ENCODE measurements around the gene PI3.
"Not testable (repeated sequence)": the region's sequence is repeated elsewhere in the genome, so short reads cannot be mapped to it uniquely, and the experiment has no call there.

The PI3 gene, protein sequence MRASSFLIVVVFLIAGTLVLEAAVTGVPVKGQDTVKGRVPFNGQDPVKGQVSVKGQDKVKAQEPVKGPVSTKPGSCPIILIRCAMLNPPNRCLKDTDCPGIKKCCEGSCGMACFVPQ

DNA sequence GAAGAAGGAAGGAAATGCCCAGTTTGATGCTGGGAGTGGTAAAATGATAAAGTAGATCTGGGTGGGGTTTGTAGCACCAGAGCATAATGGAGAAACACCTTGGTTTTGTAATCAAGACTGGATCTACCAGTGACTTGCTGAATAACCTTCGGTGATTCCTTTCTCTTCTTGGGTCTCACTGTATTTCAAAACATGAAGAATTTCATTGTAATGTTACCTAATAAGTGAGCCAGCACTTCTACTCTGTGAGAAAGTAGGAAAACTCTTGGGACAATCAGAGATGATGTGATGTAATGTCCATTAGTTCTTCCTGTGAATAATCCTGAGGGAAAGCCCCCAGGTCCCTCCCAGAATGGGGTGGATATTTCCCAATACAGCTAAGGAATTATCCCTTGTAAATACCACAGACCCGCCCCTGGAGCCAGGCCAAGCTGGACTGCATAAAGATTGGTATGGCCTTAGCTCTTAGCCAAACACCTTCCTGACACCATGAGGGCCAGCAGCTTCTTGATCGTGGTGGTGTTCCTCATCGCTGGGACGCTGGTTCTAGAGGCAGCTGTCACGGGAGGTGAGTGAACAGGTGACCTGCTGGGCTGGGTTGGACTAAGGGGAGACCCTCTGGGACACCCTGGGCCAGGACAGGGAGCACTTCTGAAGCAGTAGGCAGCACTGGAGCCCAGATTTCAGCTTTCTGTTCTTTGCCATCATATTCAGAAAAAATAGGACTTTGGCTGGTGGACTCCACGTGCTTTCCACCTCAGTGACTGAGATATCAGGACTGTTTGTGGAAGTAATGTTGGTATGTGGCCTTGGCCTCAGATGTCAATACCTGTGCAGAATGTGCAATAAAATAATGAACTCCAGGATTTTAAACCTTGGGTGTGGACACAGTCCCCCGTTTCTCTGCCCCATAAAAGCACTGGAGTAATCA is at the start of gene PI3:
Gene PI3, plus strand, starts transcription at position 469 of the 931 bp plus-strand sequence. Its CDS starts 21 bp downstream, at position 490.
- Histone ChIP-seq H3K9ac (ENCODE audit: low read depth in 1 of 2, low read length in 2 of 2) (peak within 1 kb of the TSS in 1 of 2 donors; percentile 18), H3K9me3 (ENCODE audit: control insufficient read depth in 2 of 2, low read length in 2 of 2) (no peaks in the 10 kb centered on the region), H3K36me3 (ENCODE audit: control insufficient read depth in 2 of 2, insufficient read depth in 2 of 2, low read length in 2 of 2) (no peaks in the 10 kb centered on the region), H3K27me3 (ENCODE audit: control insufficient read depth in 2 of 2, insufficient read depth in 2 of 2, low read length in 2 of 2) (peaks cover 0 to 4% of the 10 kb centered on the region in 2 donors), H3K4me3 (ENCODE audit: low read length in 2 of 2) (peak within 1 kb of the TSS; percentile 7 to 33), H3K27ac (ENCODE audit: low read depth in 2 of 2, low read length in 2 of 2) (peak within 1 kb of the TSS; percentile 18 to 26), H3K4me1 (ENCODE audit: control insufficient read depth in 2 of 2, insufficient read depth in 2 of 2, low read length in 2 of 2) (peaks cover 3 to 29% of the 10 kb centered on the region in 2 donors)

DNA sequence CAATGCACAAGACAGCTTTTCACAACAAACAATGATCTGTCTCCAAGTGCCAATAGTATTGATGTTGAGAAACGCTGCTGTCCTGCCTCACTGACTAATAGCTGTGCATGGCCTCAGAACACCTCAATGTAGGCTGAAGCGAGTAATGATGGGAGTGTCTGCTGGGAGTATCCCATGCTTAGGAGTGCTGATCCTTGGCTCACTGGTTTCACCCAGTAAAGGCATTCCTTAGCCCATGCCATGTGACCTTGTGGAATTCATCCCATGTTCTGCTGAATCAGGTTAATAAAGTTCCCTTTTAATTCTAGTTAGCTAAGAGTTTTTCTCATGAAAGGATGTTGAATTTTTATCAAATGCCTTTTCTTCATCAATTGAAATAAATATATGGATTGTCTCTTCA is 46.6 kb upstream of the PI3 start:
- Histone ChIP-seq H3K9me3 (ENCODE audit: control insufficient read depth in 2 of 2, low read length in 2 of 2) (no peaks in the 10 kb centered on the region), H3K4me1 (ENCODE audit: control insufficient read depth in 2 of 2, insufficient read depth in 2 of 2, low read length in 2 of 2) (no peaks in the 10 kb centered on the region), H3K9ac (ENCODE audit: low read depth in 1 of 2, low read length in 2 of 2) (no peak overlapping the region), H3K4me3 (ENCODE audit: low read length in 2 of 2) (no peak overlapping the region), H3K36me3 (ENCODE audit: control insufficient read depth in 2 of 2, insufficient read depth in 2 of 2, low read length in 2 of 2) (no peaks in the 10 kb centered on the region), H3K27ac (ENCODE audit: low read depth in 2 of 2, low read length in 2 of 2) (no peak overlapping the region), H3K27me3 (ENCODE audit: control insufficient read depth in 2 of 2, insufficient read depth in 2 of 2, low read length in 2 of 2) (no peaks in the 10 kb centered on the region)

DNA sequence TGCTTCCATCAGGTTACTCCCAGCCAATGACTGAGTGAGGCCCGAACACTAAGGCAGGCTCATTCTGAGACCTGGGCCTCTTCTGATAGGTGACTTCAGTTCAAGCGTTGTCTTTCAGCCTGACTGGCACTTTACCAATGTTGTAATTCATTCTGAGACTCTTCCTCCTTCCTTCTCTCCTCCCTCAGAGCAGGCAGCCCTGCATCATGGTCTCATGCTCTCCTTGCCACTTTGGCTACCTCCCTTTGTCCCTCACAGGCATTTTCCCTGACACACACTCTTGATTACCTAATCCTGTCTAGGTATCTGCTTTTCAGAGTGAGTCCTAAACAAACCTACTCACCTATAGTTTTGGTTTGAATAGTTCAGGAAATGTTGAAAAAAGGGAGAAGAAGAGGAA is 37.8 kb upstream of the PI3 start:
- Histone ChIP-seq H3K9ac (ENCODE audit: low read depth in 1 of 2, low read length in 2 of 2) (no peak overlapping the region), H3K36me3 (ENCODE audit: control insufficient read depth in 2 of 2, insufficient read depth in 2 of 2, low read length in 2 of 2) (no peaks in the 10 kb centered on the region), H3K4me3 (ENCODE audit: low read length in 2 of 2) (no peak overlapping the region), H3K27me3 (ENCODE audit: control insufficient read depth in 2 of 2, insufficient read depth in 2 of 2, low read length in 2 of 2) (no peaks in the 10 kb centered on the region), H3K9me3 (ENCODE audit: control insufficient read depth in 2 of 2, low read length in 2 of 2) (no peaks in the 10 kb centered on the region), H3K27ac (ENCODE audit: low read depth in 2 of 2, low read length in 2 of 2) (no peak overlapping the region), H3K4me1 (ENCODE audit: control insufficient read depth in 2 of 2, insufficient read depth in 2 of 2, low read length in 2 of 2) (peaks cover 10% of the 10 kb centered on the region in 2 donors)

DNA sequence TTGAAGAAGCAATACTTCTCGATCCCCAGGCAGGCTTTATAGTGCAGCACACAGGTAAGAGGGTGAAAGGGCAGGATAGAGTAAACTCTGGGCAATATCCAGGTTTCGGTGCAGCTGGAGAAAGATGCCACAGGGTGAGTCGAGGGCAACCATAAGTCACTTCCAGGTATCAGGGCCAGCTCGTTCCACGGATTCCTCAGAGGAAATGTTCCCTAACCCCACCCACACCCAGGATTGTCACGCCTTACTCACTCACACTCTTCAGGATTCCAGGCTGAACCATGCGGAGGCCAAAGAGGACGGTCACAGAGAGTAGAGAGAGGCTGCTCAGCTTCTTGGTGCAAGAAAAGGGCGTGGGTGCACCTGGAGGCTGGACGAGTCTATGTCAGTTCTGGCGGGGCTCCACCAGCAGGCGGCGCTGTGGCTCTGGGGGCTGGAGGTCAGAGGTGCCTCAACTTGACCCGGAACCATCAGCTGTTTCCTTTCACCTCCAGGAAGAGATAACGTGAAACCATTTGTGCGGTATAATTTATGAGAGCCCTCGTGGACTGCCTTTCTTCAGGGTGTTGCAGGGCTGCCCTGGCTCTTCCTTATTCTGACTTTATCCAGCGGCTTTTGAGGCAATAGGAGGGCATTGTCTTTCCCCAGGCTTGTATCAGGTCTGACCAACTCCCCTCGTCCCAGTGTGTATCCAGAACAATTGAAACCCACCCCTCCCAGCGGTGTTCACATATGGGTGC is 36.0 kb upstream of the PI3 start:
- Histone ChIP-seq H3K9me3 (ENCODE audit: control insufficient read depth in 2 of 2, low read length in 2 of 2) (no peaks in the 10 kb centered on the region), H3K27me3 (ENCODE audit: control insufficient read depth in 2 of 2, insufficient read depth in 2 of 2, low read length in 2 of 2) (no peaks in the 10 kb centered on the region), H3K36me3 (ENCODE audit: control insufficient read depth in 2 of 2, insufficient read depth in 2 of 2, low read length in 2 of 2) (no peaks in the 10 kb centered on the region), H3K4me3 (ENCODE audit: low read length in 2 of 2) (peak overlapping the region; percentile 37 to 50), H3K4me1 (ENCODE audit: control insufficient read depth in 2 of 2, insufficient read depth in 2 of 2, low read length in 2 of 2) (peaks cover 10% of the 10 kb centered on the region in 2 donors), H3K27ac (ENCODE audit: low read depth in 2 of 2, low read length in 2 of 2) (peak overlapping the region; percentile 46 to 52), H3K9ac (ENCODE audit: low read depth in 1 of 2, low read length in 2 of 2) (no peak overlapping the region)

DNA sequence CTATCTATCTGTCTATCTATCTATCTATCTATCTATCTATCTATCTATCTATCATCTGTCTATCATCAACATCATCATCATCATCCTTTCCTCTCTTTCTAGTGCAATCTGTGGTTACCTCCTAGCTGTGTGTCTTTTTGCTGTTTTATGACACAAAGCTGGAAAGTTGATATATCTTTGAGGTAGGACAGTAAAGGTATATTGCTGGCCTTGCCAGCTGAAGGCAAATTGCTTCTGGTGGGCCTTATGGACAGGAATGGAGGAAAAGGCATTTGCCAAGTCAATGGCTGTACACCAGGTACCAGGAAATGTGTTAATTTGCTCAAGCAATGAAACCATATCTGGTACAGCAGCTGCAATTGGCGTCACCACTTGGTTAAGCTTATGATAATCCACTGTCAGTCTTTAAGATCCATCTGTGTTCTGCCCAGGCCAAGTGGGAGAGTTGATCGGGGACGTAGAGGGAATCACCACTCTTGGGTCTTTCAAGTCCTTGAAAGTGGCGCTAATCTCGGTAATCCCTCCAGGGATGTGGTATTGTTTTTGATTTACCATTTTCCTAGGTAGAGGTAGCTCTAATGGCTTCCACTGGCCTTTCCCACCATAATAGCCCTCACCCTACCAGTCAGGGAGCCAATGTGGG is 34.8 kb upstream of the PI3 start:
- not testable (repeated sequence) for H3K27me3 ChIP-seq (ENCODE audit: control insufficient read depth in 2 of 2, insufficient read depth in 2 of 2, low read length in 2 of 2)
- H3K4me1 ChIP-seq (ENCODE audit: control insufficient read depth in 2 of 2, insufficient read depth in 2 of 2, low read length in 2 of 2): peaks cover 10% of the 10 kb centered on the region in 2 donors

DNA sequence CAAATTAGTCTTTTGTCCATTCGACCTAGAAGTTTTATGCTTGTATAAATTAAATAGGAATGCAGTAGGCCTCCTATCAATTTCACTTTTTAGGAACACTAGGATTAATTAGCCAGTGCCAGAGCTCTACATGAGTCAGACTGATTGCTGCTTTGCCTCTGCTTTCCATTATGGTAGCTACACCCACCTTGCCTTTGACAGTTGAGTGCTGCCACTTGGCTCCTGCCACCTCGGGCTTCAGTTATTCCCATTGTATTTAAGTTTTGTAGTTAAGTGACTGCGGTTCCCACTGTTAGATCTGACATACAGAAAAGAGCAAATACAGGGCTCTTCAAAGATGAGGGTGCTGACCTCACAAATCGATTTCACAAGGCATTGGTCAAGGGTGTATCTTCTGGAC is 33.9 kb upstream of the PI3 start:
- H3K4me3 ChIP-seq (ENCODE audit: low read length in 2 of 2): no peak overlapping the region
- no peaks in the 10 kb centered on the region for H3K36me3 ChIP-seq (ENCODE audit: control insufficient read depth in 2 of 2, insufficient read depth in 2 of 2, low read length in 2 of 2)
- H3K9ac ChIP-seq (ENCODE audit: low read depth in 1 of 2, low read length in 2 of 2): no peak overlapping the region
- no peak overlapping the region for H3K27ac ChIP-seq (ENCODE audit: low read depth in 2 of 2, low read length in 2 of 2)
- peaks cover 0 to 2% of the 10 kb centered on the region in 2 donors for H3K27me3 ChIP-seq (ENCODE audit: control insufficient read depth in 2 of 2, insufficient read depth in 2 of 2, low read length in 2 of 2)
- H3K9me3 ChIP-seq (ENCODE audit: control insufficient read depth in 2 of 2, low read length in 2 of 2): no peaks in the 10 kb centered on the region
- peaks cover 10% of the 10 kb centered on the region in 2 donors for H3K4me1 ChIP-seq (ENCODE audit: control insufficient read depth in 2 of 2, insufficient read depth in 2 of 2, low read length in 2 of 2)

More for the DNA sequence above, 34.8 kb upstream of the PI3 start:
- H3K9ac ChIP-seq (ENCODE audit: low read depth in 1 of 2, low read length in 2 of 2); H3K4me3 ChIP-seq (ENCODE audit: low read length in 2 of 2); H3K36me3 ChIP-seq (ENCODE audit: control insufficient read depth in 2 of 2, insufficient read depth in 2 of 2, low read length in 2 of 2); H3K9me3 ChIP-seq (ENCODE audit: control insufficient read depth in 2 of 2, low read length in 2 of 2); H3K27ac ChIP-seq (ENCODE audit: low read depth in 2 of 2, low read length in 2 of 2): not testable (repeated sequence)

DNA sequence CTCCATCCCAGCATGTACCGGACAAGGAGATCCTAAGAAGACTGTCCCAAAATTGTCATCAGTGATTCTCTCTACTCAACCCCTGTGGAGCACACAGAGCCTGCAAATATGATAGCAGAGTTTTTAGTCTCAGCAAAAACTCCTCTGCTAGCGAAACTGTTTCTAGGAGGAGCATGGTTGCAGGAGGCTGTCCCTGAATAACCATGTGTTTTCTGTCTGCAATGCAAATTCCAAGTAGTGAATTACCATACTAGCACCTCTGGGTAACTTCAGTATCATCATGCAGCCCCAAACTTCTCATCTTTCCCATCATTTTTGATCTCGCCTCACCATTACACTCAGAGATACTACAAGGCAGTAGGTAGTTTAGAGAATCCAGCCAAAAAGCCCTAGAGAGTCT is 25.6 kb upstream of the PI3 start:
- no peak overlapping the region for H3K27ac ChIP-seq (ENCODE audit: low read depth in 2 of 2, low read length in 2 of 2)
- H3K36me3 ChIP-seq (ENCODE audit: control insufficient read depth in 2 of 2, insufficient read depth in 2 of 2, low read length in 2 of 2): no peaks in the 10 kb centered on the region
- H3K4me3 ChIP-seq (ENCODE audit: low read length in 2 of 2): no peak overlapping the region
- H3K4me1 ChIP-seq (ENCODE audit: control insufficient read depth in 2 of 2, insufficient read depth in 2 of 2, low read length in 2 of 2): no peaks in the 10 kb centered on the region
- peaks cover 0 to 11% of the 10 kb centered on the region in 2 donors for H3K27me3 ChIP-seq (ENCODE audit: control insufficient read depth in 2 of 2, insufficient read depth in 2 of 2, low read length in 2 of 2)
- no peaks in the 10 kb centered on the region for H3K9me3 ChIP-seq (ENCODE audit: control insufficient read depth in 2 of 2, low read length in 2 of 2)
- H3K9ac ChIP-seq (ENCODE audit: low read depth in 1 of 2, low read length in 2 of 2): no peak overlapping the region

DNA sequence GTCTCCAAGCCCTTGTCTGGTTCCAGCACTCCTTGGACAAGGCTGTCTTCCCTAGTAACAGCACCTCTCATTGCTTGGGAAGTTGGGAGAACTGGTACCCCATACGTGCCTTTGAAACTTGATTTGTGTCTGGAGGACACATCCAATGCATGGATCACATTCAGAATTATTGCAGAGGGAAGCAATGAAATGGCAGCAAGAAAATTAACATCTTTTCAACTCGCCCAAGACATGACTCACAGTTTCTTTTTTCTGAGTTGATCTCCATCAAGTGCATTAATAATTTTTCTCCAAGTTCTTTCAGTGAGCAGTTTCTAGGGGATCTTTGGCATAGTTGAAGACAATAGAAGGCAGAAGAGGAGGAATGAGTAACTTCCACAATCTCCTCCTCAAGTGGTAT is 22.3 kb upstream of the PI3 start:
- H3K36me3 ChIP-seq (ENCODE audit: control insufficient read depth in 2 of 2, insufficient read depth in 2 of 2, low read length in 2 of 2): no peaks in the 10 kb centered on the region
- peaks cover 2 to 4% of the 10 kb centered on the region in 2 donors for H3K4me1 ChIP-seq (ENCODE audit: control insufficient read depth in 2 of 2, insufficient read depth in 2 of 2, low read length in 2 of 2)
- peaks cover 0 to 3% of the 10 kb centered on the region in 2 donors for H3K9me3 ChIP-seq (ENCODE audit: control insufficient read depth in 2 of 2, low read length in 2 of 2)
- peaks cover 0 to 2% of the 10 kb centered on the region in 2 donors for H3K27me3 ChIP-seq (ENCODE audit: control insufficient read depth in 2 of 2, insufficient read depth in 2 of 2, low read length in 2 of 2)
- H3K4me3 ChIP-seq (ENCODE audit: low read length in 2 of 2): no peak overlapping the region
- no peak overlapping the region for H3K27ac ChIP-seq (ENCODE audit: low read depth in 2 of 2, low read length in 2 of 2)
- H3K9ac ChIP-seq (ENCODE audit: low read depth in 1 of 2, low read length in 2 of 2): no peak overlapping the region

DNA sequence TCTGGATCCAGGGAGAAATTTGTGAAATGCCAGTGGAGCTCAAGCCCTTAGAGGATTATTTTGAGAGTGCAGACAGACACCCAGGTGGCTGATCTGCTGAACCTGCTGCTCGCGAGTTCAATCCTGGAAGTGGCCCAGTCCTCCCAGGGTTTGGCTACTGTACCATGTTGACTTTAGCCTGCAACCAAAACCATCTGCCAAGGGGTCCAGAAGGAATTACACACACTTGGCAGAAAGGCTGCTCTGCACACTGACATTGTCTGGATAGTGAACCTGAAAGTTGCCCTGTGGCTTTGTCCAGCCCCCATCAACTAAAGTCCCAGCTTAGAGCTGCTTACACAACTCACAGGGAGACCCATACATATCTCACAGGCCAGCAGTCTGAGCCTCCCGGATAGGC is 21.6 kb upstream of the PI3 start:
- H3K9me3 ChIP-seq (ENCODE audit: control insufficient read depth in 2 of 2, low read length in 2 of 2): peaks cover 0 to 3% of the 10 kb centered on the region in 2 donors

More for the DNA sequence above, 21.6 kb upstream of the PI3 start:
- Histone ChIP-seq H3K27me3 (ENCODE audit: control insufficient read depth in 2 of 2, insufficient read depth in 2 of 2, low read length in 2 of 2) (peaks cover 0 to 2% of the 10 kb centered on the region in 2 donors), H3K4me1 (ENCODE audit: control insufficient read depth in 2 of 2, insufficient read depth in 2 of 2, low read length in 2 of 2) (peaks cover 7 to 9% of the 10 kb centered on the region in 2 donors), H3K36me3 (ENCODE audit: control insufficient read depth in 2 of 2, insufficient read depth in 2 of 2, low read length in 2 of 2) (no peaks in the 10 kb centered on the region), H3K27ac (ENCODE audit: low read depth in 2 of 2, low read length in 2 of 2) (no peak overlapping the region), H3K4me3 (ENCODE audit: low read length in 2 of 2) (no peak overlapping the region), H3K9ac (ENCODE audit: low read depth in 1 of 2, low read length in 2 of 2) (no peak overlapping the region)

All from mucosa of rectum (tissue), 2 donors.